GM12878 (cell line): ENCODE measurements around the gene UFD1. TPM values are rescaled to one million over a fixed set of nuclear protein-coding genes. Genes with fewer than 3 reads are reported as not detected.

Experiments used
- ATAC-seq: fragments of 200-7000 bp; cut with Tn5 transposase; 3 replicates; pipeline ENCODE4 v1.9.1; 2020; ENCODE audit warnings: mild to moderate bottlenecking, moderate library complexity
- BruUV-seq: library from RNA; stranded (reverse); fragments of 400-500 nt; replicated peaks from 2 replicates; lab custom pipeline; 2021; lab: Mats Ljungman, UMichigan
- CTCF ChIA-PET: fragments of 300-600 bp; sonication (Branson Sonifier 250); formaldehyde crosslinking; extraction: SDS; loops from one replicate; lab custom pipeline; 2021; ENCODE audit warnings: inconsistent platforms; lab: Yijun Ruan, JAX
- POLR2A ChIA-PET: fragments of 350-600 bp; formaldehyde crosslinking; extraction: SDS; loops from one replicate; lab custom pipeline; 2021; ENCODE audit warnings: inconsistent platforms; lab: Charles Lee
- RAD21 ChIA-PET: fragments of 300-600 bp; sonication (Branson Sonifier 250); formaldehyde crosslinking; loops from one replicate; lab custom pipeline; 2023; ENCODE audit warnings: antibody characterized with exemption; ENCODE audit not compliant: unreplicated experiment; lab: Charles Lee
- SMC1A ChIA-PET: fragments of 300-600 bp; sonication (Branson Sonifier 250); formaldehyde crosslinking; loops from one replicate; lab custom pipeline; 2023; ENCODE audit not compliant: unreplicated experiment, uncharacterized antibody; lab: Charles Lee
- DNase-seq: peaks from one replicate; pipeline ENCODE4 v3.0.0-alpha.2; 2011; ENCODE audit warnings: low read depth, low spot score
- FAIRE-seq: peaks from 3 replicates; lab custom pipeline; 2011; peaks lifted over from hg19 to GRCh38; lab: Jason Lieb, UNC
- H2AFZ ChIP-seq: 2 replicates; pipeline ENCODE4 v1.6.0; 2011; ENCODE audit warnings: low read depth, low read length, control low read depth; ENCODE audit not compliant: control insufficient read depth
- H3K27ac ChIP-seq: 2 replicates; pipeline ENCODE4 v1.5.1; 2011; ENCODE audit warnings: control low read depth; ENCODE audit not compliant: control insufficient read depth, insufficient read depth
- H3K27me3 ChIP-seq, 2 experiments: replicated peaks in 1 of 2; 2 replicates each; pipeline versions ENCODE4 v1.6.0 to v1.6.1; 2011; ENCODE audit warnings: low read length in 1 of 2; ENCODE audit not compliant: control insufficient read depth in 2 of 2, insufficient read depth in 2 of 2
- H3K36me3 ChIP-seq, 2 experiments: 2 replicates each; pipeline ENCODE4 v1.5.1; 2011; ENCODE audit warnings: low read length in 1 of 2; ENCODE audit not compliant: control insufficient read depth in 2 of 2, insufficient read depth in 2 of 2
- H3K4me1 ChIP-seq: 2 replicates; pipeline ENCODE4 v1.6.1; 2011; ENCODE audit warnings: mild to moderate bottlenecking, low read length, moderate library complexity, mixed read lengths; ENCODE audit not compliant: control insufficient read depth, insufficient read depth
- H3K4me2 ChIP-seq: 2 replicates; pipeline ENCODE4 v1.6.0; 2011; ENCODE audit warnings: control low read depth; ENCODE audit not compliant: control insufficient read depth, insufficient read depth
- H3K4me3 ChIP-seq: fragments of 200-600 bp; sonication (generic); 2 replicates; pipeline ENCODE4 v1.5.1; 2016
- H3K79me2 ChIP-seq: 2 replicates; pipeline ENCODE4 v1.6.0; 2011; ENCODE audit warnings: low read length; ENCODE audit not compliant: control insufficient read depth, insufficient read depth
- H3K9ac ChIP-seq: 2 replicates; pipeline ENCODE4 v1.8.0; 2011; ENCODE audit warnings: low read length, control low read depth, mixed read lengths; ENCODE audit not compliant: control insufficient read depth, insufficient read depth
- H3K9me3 ChIP-seq: replicated peaks from 3 replicates; pipeline ENCODE4 v1.5.1; 2011; ENCODE audit warnings: mild to moderate bottlenecking, low read length; ENCODE audit not compliant: control insufficient read depth, insufficient read depth
- H4K20me1 ChIP-seq: 2 replicates; pipeline ENCODE4 v1.6.0; 2011; ENCODE audit not compliant: control insufficient read depth, insufficient read depth
- CHD4 ChIP-seq: fragments of 200-600 bp; sonication (generic); IDR thresholded peaks from 2 replicates; pipeline ENCODE4 v1.6.1; 2016; ENCODE audit warnings: mild to moderate bottlenecking
- IKZF2 ChIP-seq, 2 experiments: fragments of 450-650 bp; IDR thresholded peaks; 2 replicates each; pipeline ENCODE4 v1.6.1; 2017; ENCODE audit warnings: mild to moderate bottlenecking in 2 of 2, moderate library complexity in 2 of 2
- KLF5 ChIP-seq: fragments of 450-650 bp; IDR thresholded peaks from 2 replicates; pipeline ENCODE4 v1.6.1; 2014; ENCODE audit warnings: mild to moderate bottlenecking; ENCODE audit not compliant: partially characterized antibody
- MYB ChIP-seq: fragments of 150-350 bp; IDR thresholded peaks from 2 replicates; pipeline ENCODE4 v1.6.1; 2014; ENCODE audit warnings: mild to moderate bottlenecking, low read depth, low read length, borderline replicate concordance
- NFIC ChIP-seq: IDR thresholded peaks from 2 replicates; pipeline ENCODE4 v1.6.1; 2012; ENCODE audit warnings: low read depth, mild to moderate bottlenecking, inconsistent platforms, low read length, moderate library complexity
- NKRF ChIP-seq: fragments of 450-650 bp; conservative IDR thresholded peaks from 2 replicates; pipeline ENCODE4 v1.6.1; 2017; ENCODE audit warnings: mild to moderate bottlenecking, moderate library complexity
- NR2C1 ChIP-seq: fragments of 450-650 bp; IDR thresholded peaks from 2 replicates; pipeline ENCODE4 v1.6.1; 2017; ENCODE audit warnings: antibody characterized with exemption, mild to moderate bottlenecking, moderate library complexity
- PML ChIP-seq: IDR thresholded peaks from 2 replicates; pipeline ENCODE4 v1.6.1; 2012; ENCODE audit warnings: low read length, inconsistent platforms
- POLR2AphosphoS5 ChIP-seq: IDR thresholded peaks from 2 replicates; pipeline ENCODE4 v1.6.1; 2011; ENCODE audit warnings: mild to moderate bottlenecking, low read length, inconsistent platforms
- POU2F2 ChIP-seq: IDR thresholded peaks from 3 replicates; pipeline ENCODE4 v1.6.1; 2011; ENCODE audit warnings: low read depth, mild to moderate bottlenecking, low read length, borderline replicate concordance
- RUNX3 ChIP-seq: IDR thresholded peaks from 2 replicates; pipeline ENCODE4 v1.6.1; 2012; ENCODE audit warnings: low read length, inconsistent platforms
- SPI1 ChIP-seq: IDR thresholded peaks from 2 replicates; pipeline ENCODE4 v1.6.1; 2011; ENCODE audit warnings: low read depth, mild to moderate bottlenecking, low read length, moderate library complexity, borderline replicate concordance; ENCODE audit not compliant: insufficient read depth
- WRNIP1 ChIP-seq: IDR thresholded peaks from 2 replicates; pipeline ENCODE4 v1.6.1; 2011; ENCODE audit warnings: low read depth, low read length, improper control_type of control experiment, borderline replicate concordance
- ZBTB33 ChIP-seq: fragments of 450-650 bp; IDR thresholded peaks from 2 replicates; pipeline ENCODE4 v1.6.1; 2017; ENCODE audit warnings: mild to moderate bottlenecking
- ZNF384 ChIP-seq: IDR thresholded peaks from 2 replicates; pipeline ENCODE4 v1.6.1; 2012; ENCODE audit warnings: low read depth, mild to moderate bottlenecking, low read length, improper control_type of control experiment, borderline replicate concordance
- WGBS: methylation state at CpG from one replicate; pipeline ENCODE4 v1.1.6; 2016; ENCODE audit warnings: low lambda C conversion rate; ENCODE audit not compliant: insufficient replicate concordance, insufficient coverage; ENCODE audit errors: missing lambda C conversion rate; 5-methylcytosine and 5-hydroxymethylcytosine counted together
- in situ Hi-C: fragments of 300-500 bp; cut with MboI; formaldehyde crosslinking; loops from 9 replicates; pipeline ENCODE4 v1.14.3; 2018; ENCODE audit warnings: mixed read lengths
- intact Hi-C: fragments of 100-400 bp; cut with micrococcal nuclease; formaldehyde crosslinking; loops from one replicate; pipeline ENCODE4 v1.14.2; 2022; ENCODE audit not compliant: unreplicated experiment
- polyA plus RNA-seq, 11 experiments: library from polyadenylated mRNA; depleted of rRNA in 4 of 11; unstranded in 6 of 11; stranded (reverse) in 5 of 11; fragments of >200 nt; fragmentation: Nextera tagmentation in 4 of 11; fragmentation: Illumina TruSeq in 1 of 11; extraction: Ambion mirVana in 4 of 11; extraction: Trizol in 1 of 11; gene quantifications; 1 replicate in 1 of 11; 2 replicates in 10 of 11; pipeline versions ENCODE4 v1.2.1 to v1.2.3, GENCODE V29; 2011 to 2016; ENCODE audit warnings: inconsistent platforms in 2 of 11, missing spikeins in 2 of 11, low read depth in 1 of 11
- total RNA-seq, 4 experiments: library from RNA; depleted of rRNA in 3 of 4; stranded (reverse); fragments of >200 nt in 3 of 4; fragmentation: Illumina TruSeq in 1 of 4; extraction: Trizol in 1 of 4; gene quantifications; 2 replicates each; pipeline versions ENCODE4 v1.2.1 to v1.2.3, GENCODE V29; 2013 to 2021

The UFD1 gene
- total and polyA plus RNA-seq, 10 of the 15 experiments (the other 5 are each of a cell fraction or from before 2014, with no cell fraction given), result 67.2 to 143 (median 117) TPM

GRCh38 chr22:19463491-19464469 lies 15.2 kb downstream of the UFD1 start:
- SMC1A ChIA-PET, result interaction anchor here (1.0 to 1.2 kb wide), 2 partner anchors 10 to 18 kb away, joined by 3 read pairs; no protein-coding TSS in a partner anchor
- no peaks in the 10 kb centered on the region for H3K9me3 ChIP-seq
- DNase-seq, result no peak
- peaks cover 22 to 34% of the 10 kb centered on the region in 2 experiments for H3K36me3 ChIP-seq
- in situ Hi-C loops (no loop called here), intact Hi-C loops (no loop called here)
- 89% methylated on average over 7 of the region's 7 CpGs for WGBS
- H2AFZ ChIP-seq, result no peak overlapping the region
- no peaks in the 10 kb centered on the region for H3K79me2 ChIP-seq
- BruUV-seq, result no TSS peak
- no peak for ATAC-seq
- POLR2A ChIA-PET, result interaction anchor here (1.3 kb wide), 1 partner anchor 18 kb away, joined by 3 read pairs; no protein-coding TSS in a partner anchor
- H3K9ac ChIP-seq, result no peak overlapping the region
- no peak overlapping the region for H3K4me3 ChIP-seq
- no peaks in the 10 kb centered on the region for H3K4me1 ChIP-seq
- CTCF ChIA-PET, result interaction anchor here (0.9 to 1.4 kb wide), 3 partner anchors 11 to 168 kb away, joined by 3 read pairs; no protein-coding TSS in a partner anchor
- TF ChIP-seq WRNIP1 (no peak), CHD4 (no peak), POLR2AphosphoS5 (no peak), NR2C1 (no peak), KLF5 (no peak), IKZF2 (IDR thresholded peaks at IDR 0.05) (no peak), MYB (no peak), NKRF (no peak), POU2F2 (no peak), RUNX3 (no peak), NFIC (no peak), ZNF384 (no peak), PML (no peak), SPI1 (no peak), ZBTB33 (no peak)
- no peaks in the 10 kb centered on the region for H3K27me3 ChIP-seq
- no peak for FAIRE-seq
- peaks cover 2% of the 10 kb centered on the region; the same call in 1 of the 2 replicates for H4K20me1 ChIP-seq
- RAD21 ChIA-PET, result no interaction called here
- no peak overlapping the region for H3K27ac ChIP-seq
- no peak overlapping the region for H3K4me2 ChIP-seq
